Upper lobe of left lung (tissue), 6 donors: ENCODE results near the gene DDX31. TPM values are rescaled to one million over a fixed set of nuclear protein-coding genes. Genes with fewer than 3 reads are reported as not detected.

Experiments
- ATAC-seq, 2 donors: fragments of 200-7000 bp; cut with Tn5 transposase; one replicate each; pipeline ENCODE4 v1.9.1; 2022; ENCODE audit warnings: mild to moderate bottlenecking in 2 of 2, moderate library complexity in 2 of 2; ENCODE audit not compliant: low FRiP score in 2 of 2
- DNase-seq, 2 donors: peaks; one replicate each; pipeline ENCODE4 v3.0.0-alpha.2; 2019 to 2020
- H3K27ac ChIP-seq, 4 donors: fragments of 200-600 bp; sonication (generic); one replicate each; pipeline ENCODE4 v1.5.1; 2016 to 2019
- H3K27me3 ChIP-seq, 4 donors: fragments of 200-600 bp; sonication (generic); one replicate each; pipeline ENCODE4 v1.5.1; 2017 to 2019
- H3K36me3 ChIP-seq, 4 donors: fragments of 200-600 bp; sonication (generic); one replicate each; pipeline ENCODE4 v1.5.1; 2016 to 2019
- H3K4me1 ChIP-seq, 4 donors: fragments of 200-600 bp; sonication (generic); one replicate each; pipeline ENCODE4 v1.5.1; 2018 to 2019
- H3K4me3 ChIP-seq, 4 donors: fragments of 200-600 bp; sonication (generic); one replicate each; pipeline ENCODE4 v1.5.1; 2017 to 2019; ENCODE audit warnings: mild to moderate bottlenecking in 2 of 4, moderate library complexity in 1 of 4
- H3K9me3 ChIP-seq, 4 donors: fragments of 200-600 bp; sonication (generic); one replicate each; pipeline ENCODE4 v1.5.1; 2018 to 2019
- CTCF ChIP-seq, 6 experiments: fragments of 450-650 bp in 4 of 6; fragments of 200-600 bp in 2 of 6; sonication (generic) in 2 of 6; IDR thresholded peaks; one replicate each; pipeline ENCODE4 v1.5.1; 2016 to 2019; ENCODE audit warnings: antibody characterized with exemption in 6 of 6
- EP300 ChIP-seq, 4 donors: sonication (generic); formaldehyde crosslinking; IDR thresholded peaks; one replicate each; pipeline ENCODE4 v1.5.1; 2017; ENCODE audit warnings: antibody characterized with exemption in 4 of 4, control low read depth in 2 of 4
- POLR2A ChIP-seq, 4 donors: fragments of 450-650 bp; IDR thresholded peaks; one replicate each; pipeline ENCODE4 v1.5.1; 2016 to 2017; ENCODE audit warnings: antibody characterized with exemption in 4 of 4, mild to moderate bottlenecking in 2 of 4
- POLR2AphosphoS5 ChIP-seq, 2 donors: sonication (generic); formaldehyde crosslinking; IDR thresholded peaks; one replicate each; pipeline ENCODE4 v1.5.1; 2017; ENCODE audit warnings: antibody characterized with exemption in 2 of 2
- WGBS, 2 donors: methylation state at CpG; one replicate each; pipeline ENCODE4 v1.1.5; 2017 to 2018; 5-methylcytosine and 5-hydroxymethylcytosine counted together
- total RNA-seq, 6 donors: library from RNA; depleted of rRNA in 4 of 6; stranded (reverse); fragments of >200 nt in 4 of 6; gene quantifications; one replicate each; pipeline versions ENCODE4 v1.1.0 to v1.2.1, GENCODE V29; 2016 to 2021
- donor health status: DM: no; HTN: no; CAD: no; lungs with moderate emphysema.
- donor health status: DM: no; HTN: yes; CAD: no; lungs with severe emphysema.

Gene DDX31
- total RNA-seq, 6 donors from 2014 or later = 13.5 to 22.1 (median 18.8) TPM

DNA sequence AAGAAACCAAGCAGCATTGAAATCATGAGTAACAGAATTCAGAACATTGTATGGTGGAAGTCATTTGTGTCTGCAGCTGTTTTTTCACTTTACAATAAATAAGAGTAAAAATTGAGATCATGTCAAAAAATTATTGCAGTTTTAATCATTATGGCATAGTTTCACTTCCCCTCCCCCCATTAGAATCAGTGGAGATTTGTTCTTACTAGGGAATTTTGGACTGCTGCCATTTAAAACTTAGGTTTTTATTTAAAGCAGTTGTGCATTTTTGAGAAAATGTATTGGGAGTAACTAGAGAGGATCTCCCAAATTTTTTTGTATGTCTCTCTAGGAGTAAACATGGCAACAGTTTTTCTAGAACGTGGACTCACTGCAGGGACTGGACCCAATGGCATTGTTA is 20.9 kb upstream of the DDX31 start:
- no peaks in the 10 kb centered on the region for H3K9me3 ChIP-seq
- H3K36me3 ChIP-seq = peaks cover 19 to 59% (median 32%) of the 10 kb centered on the region in 4 donors
- H3K27ac ChIP-seq = no peak overlapping the region
- no peaks in the 10 kb centered on the region for H3K27me3 ChIP-seq
- H3K4me3 ChIP-seq = no peak overlapping the region
- DNase-seq = no peak
- 88 to 94% methylated on average over 1 of the region's 1 CpG for WGBS, 2 donors
- ATAC-seq = no peak
- TF ChIP-seq POLR2A (IDR thresholded peaks at IDR 0.05) (no peak), EP300 (IDR thresholded peaks at IDR 0.05) (no peak), POLR2AphosphoS5 (IDR thresholded peaks at IDR 0.05) (no peak), CTCF (IDR thresholded peaks at IDR 0.05) (no peak)
- H3K4me1 ChIP-seq = no peaks in the 10 kb centered on the region

GRCh38 chr9:132683873-132684272 is 14.1 kb upstream of the DDX31 start:
- 92 to 100% methylated on average over 1 of the region's 1 CpG for WGBS, 2 donors
- H3K27ac ChIP-seq = no peak overlapping the region
- TF ChIP-seq POLR2AphosphoS5 (IDR thresholded peaks at IDR 0.05) (no peak), CTCF (IDR thresholded peaks at IDR 0.05) (no peak), POLR2A (IDR thresholded peaks at IDR 0.05) (no peak), EP300 (IDR thresholded peaks at IDR 0.05) (no peak)
- ATAC-seq (no peak), DNase-seq (no peak)
- H3K4me3 ChIP-seq = no peak overlapping the region
- no peaks in the 10 kb centered on the region for H3K27me3 ChIP-seq
- H3K9me3 ChIP-seq = no peaks in the 10 kb centered on the region
- no peaks in the 10 kb centered on the region for H3K4me1 ChIP-seq
- peaks cover 25 to 81% (median 49%) of the 10 kb centered on the region in 4 donors for H3K36me3 ChIP-seq

GRCh38 chr9:132681561-132681960 is 11.8 kb upstream of the DDX31 start:
- DNase-seq (no peak), ATAC-seq (no peak)
- WGBS, 2 donors = 76 to 77% methylated on average over 5 of the region's 5 CpGs
- TF ChIP-seq EP300 (IDR thresholded peaks at IDR 0.05) (no peak), POLR2A (IDR thresholded peaks at IDR 0.05) (no peak), CTCF (IDR thresholded peaks at IDR 0.05) (no peak), POLR2AphosphoS5 (IDR thresholded peaks at IDR 0.05) (no peak)
- Histone ChIP-seq H3K27me3 (no peaks in the 10 kb centered on the region), H3K27ac (no peak overlapping the region), H3K4me1 (no peaks in the 10 kb centered on the region), H3K9me3 (no peaks in the 10 kb centered on the region), H3K36me3 (peaks cover 22 to 69% (median 47%) of the 10 kb centered on the region in 4 donors), H3K4me3 (no peak overlapping the region)

DNA sequence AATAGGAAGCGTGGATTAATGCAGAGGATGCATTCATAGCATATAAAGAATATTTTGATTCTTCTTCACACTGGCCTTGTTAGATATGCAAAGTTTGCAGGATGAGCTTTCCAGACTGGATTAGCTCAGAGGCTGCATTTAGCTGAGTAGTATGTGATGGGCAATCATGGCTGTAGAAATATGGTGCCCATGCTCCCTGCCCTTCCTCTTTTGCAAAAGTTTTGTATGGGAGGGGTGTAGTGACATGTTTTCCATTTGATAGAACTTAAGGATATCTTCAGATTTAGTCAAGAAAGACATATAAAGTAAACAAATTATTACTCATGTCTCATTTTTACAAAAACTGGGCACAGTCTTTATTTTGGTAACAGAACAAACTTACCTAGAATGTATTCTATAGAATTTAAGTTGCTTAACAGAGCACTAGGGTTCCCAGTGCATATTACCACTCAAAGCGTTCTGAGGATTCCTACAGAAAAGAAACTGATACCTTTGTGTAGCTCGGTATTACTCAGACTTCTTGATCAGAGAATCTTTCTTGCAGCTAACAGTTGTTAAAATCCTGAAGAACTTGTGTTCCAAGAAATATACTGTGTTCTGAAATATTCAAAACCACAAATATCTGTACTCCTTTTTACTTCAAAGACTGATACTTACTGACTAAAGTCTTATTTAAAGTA is 10.3 kb upstream of the DDX31 start:
- H3K27me3 ChIP-seq = no peaks in the 10 kb centered on the region
- H3K27ac ChIP-seq = no peak overlapping the region
- ATAC-seq (no peak), DNase-seq (no peak)
- no peak overlapping the region for H3K4me3 ChIP-seq
- H3K4me1 ChIP-seq = no peaks in the 10 kb centered on the region
- H3K9me3 ChIP-seq = no peaks in the 10 kb centered on the region
- TF ChIP-seq CTCF (IDR thresholded peaks at IDR 0.05) (no peak), POLR2AphosphoS5 (IDR thresholded peaks at IDR 0.05) (no peak), EP300 (IDR thresholded peaks at IDR 0.05) (no peak), POLR2A (IDR thresholded peaks at IDR 0.05) (no peak)
- peaks cover 11 to 54% (median 36%) of the 10 kb centered on the region in 4 donors for H3K36me3 ChIP-seq
- 59 to 60% methylated on average over 3 of the region's 3 CpGs for WGBS, 2 donors

DNA sequence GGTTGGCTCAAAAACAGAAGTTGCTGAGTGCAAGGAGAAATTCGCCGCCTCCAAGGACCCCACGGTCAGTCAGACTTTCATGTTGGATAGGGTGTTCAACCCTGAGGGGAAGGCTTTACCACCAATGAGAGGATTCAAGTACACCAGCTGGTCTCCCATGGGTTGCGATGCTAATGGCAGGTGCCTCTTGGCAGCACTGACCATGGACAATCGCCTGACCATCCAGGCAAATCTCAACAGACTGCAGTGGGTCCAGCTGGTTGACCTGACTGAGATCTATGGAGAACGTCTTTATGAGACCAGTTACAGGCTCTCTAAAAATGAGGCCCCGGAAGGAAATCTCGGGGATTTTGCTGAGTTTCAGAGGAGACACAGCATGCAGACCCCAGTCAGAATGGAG is 8.2 kb upstream of the DDX31 start:
- Histone ChIP-seq H3K27ac (no peak overlapping the region), H3K36me3 (peaks cover 11 to 36% (median 25%) of the 10 kb centered on the region in 4 donors), H3K9me3 (no peaks in the 10 kb centered on the region), H3K4me3 (no peak overlapping the region), H3K4me1 (peaks cover 3 to 11% (median 7%) of the 10 kb centered on the region in 4 donors), H3K27me3 (no peaks in the 10 kb centered on the region)
- no peak for TF ChIP-seq EP300 (IDR thresholded peaks at IDR 0.05)
- TF ChIP-seq POLR2AphosphoS5 (IDR thresholded peaks at IDR 0.05) = no peak
- TF ChIP-seq CTCF (IDR thresholded peaks at IDR 0.05) = no peak
- TF ChIP-seq POLR2A (IDR thresholded peaks at IDR 0.05) = no peak
- ATAC-seq = no peak
- no peak for DNase-seq
- 98 to 99% methylated on average over 8 of the region's 8 CpGs for WGBS, 2 donors
